HFF-Myc (cell line): ENCODE data around the gene ATP6V1F.

Source experiments
- DNase-seq: peaks from one replicate; pipeline ENCODE4 v3.0.0-alpha.2; 2011; ENCODE audit warnings: low read depth; ENCODE audit errors: extremely low read depth
- H3K4me3 ChIP-seq: replicated peaks from 2 replicates; pipeline ENCODE4 v1.5.1; 2011; ENCODE audit warnings: low read depth, mild to moderate bottlenecking, control low read depth, low read length
- TF ChIP-seq, protein P1 (sequence below): IDR thresholded peaks from 2 replicates; pipeline ENCODE4 v1.5.1; 2012; ENCODE audit warnings: mild to moderate bottlenecking, low read depth, low read length, control low read depth; ENCODE audit errors: missing control alignments

ATP6V1F gene

DNA sequence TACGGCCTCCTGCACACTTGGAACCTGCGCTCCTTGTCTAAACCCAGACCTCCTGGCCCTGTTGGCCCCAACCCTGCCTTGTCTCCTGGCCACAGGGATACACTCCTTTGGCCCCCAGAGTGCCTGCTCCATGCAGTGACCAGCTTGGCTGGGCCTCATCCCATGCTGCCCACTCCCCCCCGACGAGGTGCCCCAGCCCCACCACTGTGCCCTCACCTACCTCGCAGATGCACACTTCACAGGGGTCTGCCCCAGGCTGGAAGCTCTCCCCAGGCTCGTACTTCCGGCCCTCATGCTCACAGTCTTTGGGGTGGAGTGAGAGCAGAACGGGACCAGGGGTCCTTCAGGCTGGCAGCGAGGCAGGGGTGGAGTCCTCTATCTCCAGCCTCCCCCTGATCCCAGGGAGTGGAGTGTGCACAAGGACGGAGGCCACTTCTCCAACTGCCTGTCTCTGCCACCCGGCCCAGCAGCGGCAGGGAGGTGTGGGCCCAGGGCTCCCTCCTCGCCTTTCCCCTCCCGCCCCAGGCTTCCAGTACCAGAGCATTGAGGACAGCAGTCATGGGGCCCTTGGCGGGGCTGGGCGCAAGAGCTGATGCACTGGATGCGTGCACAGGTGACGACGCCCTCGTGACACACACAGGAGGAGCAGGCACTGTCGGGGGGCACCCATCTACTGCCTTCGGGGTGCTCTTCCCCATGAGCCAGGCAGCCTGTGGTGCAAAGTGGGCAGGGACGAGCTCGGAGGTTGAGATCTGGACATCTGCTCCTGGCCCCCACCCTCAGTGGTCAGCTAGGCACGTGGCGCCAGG lies 22.1 kb downstream of the ATP6V1F start:
- no peak overlapping the region for H3K4me3 ChIP-seq
- no peak for DNase-seq
- TF ChIP-seq, protein P1, sequence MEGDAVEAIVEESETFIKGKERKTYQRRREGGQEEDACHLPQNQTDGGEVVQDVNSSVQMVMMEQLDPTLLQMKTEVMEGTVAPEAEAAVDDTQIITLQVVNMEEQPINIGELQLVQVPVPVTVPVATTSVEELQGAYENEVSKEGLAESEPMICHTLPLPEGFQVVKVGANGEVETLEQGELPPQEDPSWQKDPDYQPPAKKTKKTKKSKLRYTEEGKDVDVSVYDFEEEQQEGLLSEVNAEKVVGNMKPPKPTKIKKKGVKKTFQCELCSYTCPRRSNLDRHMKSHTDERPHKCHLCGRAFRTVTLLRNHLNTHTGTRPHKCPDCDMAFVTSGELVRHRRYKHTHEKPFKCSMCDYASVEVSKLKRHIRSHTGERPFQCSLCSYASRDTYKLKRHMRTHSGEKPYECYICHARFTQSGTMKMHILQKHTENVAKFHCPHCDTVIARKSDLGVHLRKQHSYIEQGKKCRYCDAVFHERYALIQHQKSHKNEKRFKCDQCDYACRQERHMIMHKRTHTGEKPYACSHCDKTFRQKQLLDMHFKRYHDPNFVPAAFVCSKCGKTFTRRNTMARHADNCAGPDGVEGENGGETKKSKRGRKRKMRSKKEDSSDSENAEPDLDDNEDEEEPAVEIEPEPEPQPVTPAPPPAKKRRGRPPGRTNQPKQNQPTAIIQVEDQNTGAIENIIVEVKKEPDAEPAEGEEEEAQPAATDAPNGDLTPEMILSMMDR = no peak

DNA sequence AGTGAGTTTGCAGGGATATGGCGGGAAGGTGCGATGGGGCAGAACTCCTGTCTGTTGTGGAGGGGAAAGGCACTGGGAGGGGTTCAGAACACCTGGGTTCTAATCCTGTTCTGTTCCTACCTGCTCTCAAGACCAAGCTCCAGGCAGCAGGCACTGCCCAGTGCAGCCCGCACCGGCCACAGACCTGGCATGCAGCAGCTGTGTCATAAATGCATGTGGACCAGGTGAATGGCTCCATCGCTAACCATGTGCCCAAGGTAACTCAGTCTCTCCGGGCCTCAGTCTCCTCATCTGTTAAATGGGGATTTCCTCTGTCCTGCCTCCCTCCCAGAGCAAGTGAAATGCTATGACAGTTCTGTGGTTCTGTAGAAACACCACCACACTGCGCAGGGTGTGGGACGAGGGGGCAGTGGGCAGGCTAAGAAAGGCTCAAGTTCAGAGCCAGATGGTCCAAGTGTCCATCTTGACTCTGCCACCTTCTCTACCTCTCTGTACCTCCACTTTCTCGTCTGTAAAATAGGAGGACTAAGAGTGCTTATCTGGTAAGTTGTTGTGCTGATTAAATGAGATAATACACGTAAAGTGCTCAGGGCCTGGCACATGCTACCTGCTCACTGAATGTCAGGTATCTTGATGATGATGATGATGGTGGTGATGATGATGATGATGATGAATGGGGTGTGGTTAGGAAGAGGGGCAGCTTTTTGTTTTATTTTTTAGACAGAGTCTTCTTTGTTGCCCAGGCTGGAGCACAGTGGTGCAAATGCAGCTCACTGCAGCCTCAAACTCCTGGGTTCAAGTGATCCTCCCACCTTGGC lies 22.9 kb downstream of the ATP6V1F start:
- TF ChIP-seq, protein P1 = no peak
- no peak for DNase-seq

DNA sequence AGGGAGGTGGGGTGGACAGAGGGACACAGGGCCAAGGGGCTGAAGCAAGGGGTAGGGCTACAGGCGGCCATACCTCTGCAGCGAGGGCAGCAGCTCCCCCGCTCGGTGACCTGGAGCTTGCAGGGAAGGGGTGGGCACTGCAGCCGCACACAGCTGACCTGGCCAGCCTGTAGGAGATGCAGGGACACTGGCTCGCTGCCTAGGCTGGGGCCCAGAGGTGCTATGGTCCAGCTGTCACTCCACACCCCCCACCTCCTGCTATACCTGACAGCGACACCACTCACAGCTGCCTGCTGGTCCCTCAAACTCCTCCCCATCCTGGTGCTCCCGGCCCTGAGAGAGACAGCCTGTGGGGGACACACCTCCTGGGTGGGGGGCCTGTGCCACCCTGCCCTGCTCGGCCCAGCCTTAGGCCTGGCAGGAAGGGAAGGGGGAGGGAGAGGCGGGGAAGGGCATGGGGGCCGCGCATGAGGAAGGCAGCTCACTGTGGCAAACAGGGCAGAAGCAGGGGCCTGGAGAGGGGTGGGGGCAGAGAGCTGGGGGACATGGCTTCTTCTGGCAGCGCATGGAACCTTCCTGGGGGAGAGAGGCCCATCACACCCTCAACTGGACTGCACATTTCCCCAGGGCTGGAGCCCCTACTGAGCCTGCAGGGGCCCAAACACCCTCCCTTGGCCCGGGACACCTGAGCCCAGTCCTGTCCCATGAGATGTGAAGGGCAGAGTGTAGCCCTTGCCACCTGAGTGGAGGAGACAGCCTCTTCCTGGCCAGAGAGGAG lies 23.9 kb downstream of the ATP6V1F start:
- DNase-seq = no peak
- TF ChIP-seq, protein P1 = no peak

More for the DNA sequence above, 22.9 kb downstream of the ATP6V1F start:
- H3K4me3 ChIP-seq = no peak overlapping the region

DNA sequence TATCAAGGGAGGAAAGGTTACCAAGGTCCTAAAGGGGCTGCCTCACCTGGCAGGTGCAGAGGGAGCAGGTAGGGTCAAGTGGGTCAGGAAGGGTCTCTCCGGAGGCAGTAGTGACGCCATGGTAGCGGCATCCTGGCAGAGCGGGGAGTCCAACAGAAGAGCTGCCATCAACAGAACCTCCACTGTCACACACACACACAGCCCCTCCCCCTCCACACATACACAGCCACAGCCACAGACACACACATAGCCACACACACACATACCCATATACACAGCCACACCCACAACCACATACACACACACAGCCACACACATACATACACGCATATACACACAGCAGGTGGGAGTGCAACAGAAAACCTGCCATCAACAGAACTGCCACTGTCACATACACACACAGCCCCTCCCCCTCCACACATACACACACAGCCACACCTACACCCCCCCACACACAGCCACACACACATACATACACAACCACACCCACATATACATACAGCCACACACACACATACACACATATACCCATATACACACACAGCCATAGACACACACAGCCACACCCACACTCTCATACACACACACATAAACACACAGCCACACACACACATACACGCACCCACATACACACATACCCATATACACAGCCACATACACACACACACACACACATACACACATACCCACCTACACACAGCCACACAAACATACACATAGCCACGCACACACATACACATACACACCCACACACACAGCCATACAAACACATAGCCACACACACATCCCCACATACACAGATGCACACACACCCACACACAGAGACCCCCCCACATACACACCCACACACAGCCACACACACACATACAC lies 24.7 kb downstream of the ATP6V1F start:
- no peak for DNase-seq
- H3K4me3 ChIP-seq = no peak overlapping the region
- TF ChIP-seq, protein P1 = no peak

More for the DNA sequence above, 23.9 kb downstream of the ATP6V1F start:
- no peak overlapping the region for H3K4me3 ChIP-seq

DNA sequence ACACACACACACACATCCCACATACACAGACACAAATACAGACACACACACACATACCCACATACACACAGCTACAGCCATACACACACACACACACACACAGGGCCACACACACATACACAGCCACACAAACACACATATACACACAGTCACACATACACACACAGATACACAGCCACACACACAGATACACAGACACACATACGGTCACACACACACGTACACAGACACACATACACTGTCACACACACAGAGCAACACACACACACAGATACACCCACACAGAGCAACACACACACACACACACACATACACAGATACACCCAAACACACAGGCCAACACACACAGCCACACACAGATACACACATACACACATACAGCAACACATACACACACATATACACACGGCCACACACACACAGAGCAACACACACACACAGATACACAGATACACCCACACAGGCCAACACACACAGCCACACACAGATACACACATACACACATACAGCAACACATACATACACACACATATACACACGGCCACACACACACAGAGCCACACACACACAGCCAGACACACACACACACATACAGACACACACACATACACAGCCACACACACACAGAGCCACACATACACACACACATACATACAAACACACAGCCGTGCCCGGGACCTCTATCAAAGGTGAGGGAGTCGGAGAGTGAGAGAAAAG lies 25.5 kb downstream of the ATP6V1F start:
- TF ChIP-seq, protein P1 = no peak
- DNase-seq = no peak

DNA sequence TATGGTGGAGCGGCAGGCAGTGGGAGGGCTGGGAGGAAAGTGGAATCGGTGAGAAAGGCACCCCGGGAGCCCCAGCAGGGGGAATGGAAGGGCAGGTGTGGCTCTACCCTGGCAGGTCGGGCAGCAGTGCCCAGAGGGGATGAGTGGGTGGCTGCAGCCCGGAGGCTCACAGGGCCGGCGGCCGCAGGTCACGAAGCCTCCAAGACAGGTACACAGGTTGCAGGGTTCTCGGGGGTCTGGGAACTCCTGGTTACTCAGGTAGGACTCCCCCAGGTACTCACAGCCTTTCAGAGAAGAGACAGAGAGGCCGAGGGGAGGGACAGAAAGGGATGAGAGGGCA lies 26.1 kb downstream of the ATP6V1F start:
- H3K4me3 ChIP-seq = no peak overlapping the region
- TF ChIP-seq, protein P1 = no peak
- DNase-seq = no peak

More for the DNA sequence above, 25.5 kb downstream of the ATP6V1F start:
- H3K4me3 ChIP-seq = no peak overlapping the region
